ENCODE results near the gene CNPY1. TPM values are rescaled to one million over a fixed set of nuclear protein-coding genes. Genes with fewer than 3 reads are reported as not detected.
A peak's percentile ranks its signal among the peaks of the same experiment; 100 is the strongest.
"Not testable (repeated sequence)": the region's sequence is repeated elsewhere in the genome, so short reads cannot be mapped to it uniquely, and the experiment has no call there.

Gene CNPY1
- total RNA-seq = not detected
- polyA plus RNA-seq = under 1 TPM in 1 of 2 donors, not detected in 1; 0.05 TPM
- long read RNA-seq, donor 1 = 0 reads
- long read RNA-seq, donor 2 = 0 reads
- long read RNA-seq, donor 3 = 0 reads

DNA sequence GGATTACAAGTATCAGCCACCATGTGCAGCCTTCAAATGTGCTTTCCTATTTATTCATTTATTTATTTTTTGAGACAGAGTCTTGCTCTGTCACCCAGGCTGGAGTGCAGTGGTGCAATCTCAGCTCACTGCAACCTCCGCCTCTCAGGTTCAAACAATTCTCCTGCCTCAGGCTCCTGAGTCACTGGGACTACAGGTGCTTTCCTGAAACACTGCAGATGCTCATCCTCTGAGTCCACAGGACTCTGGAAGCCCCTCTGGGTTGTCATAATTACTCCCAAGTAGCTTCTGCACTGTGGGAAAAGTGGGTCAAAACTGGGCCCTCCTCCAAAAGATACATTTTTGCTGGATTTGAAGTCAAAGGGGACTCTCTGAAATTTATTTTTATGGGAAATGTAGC is at the start of gene CNPY1:
Gene CNPY1, minus strand, starts transcription at position 111 of the 400 bp plus-strand sequence. CDS start 630 bp downstream, outside the sequence.
- H3K27me3 ChIP-seq; H3K27ac ChIP-seq; DNase-seq; H3K36me3 ChIP-seq; intact Hi-C loops (cut with DNase I); H3K4me1 ChIP-seq (ENCODE audit: insufficient read depth); H3K4me3 ChIP-seq; H3K9me3 ChIP-seq: not testable (repeated sequence)
- 83 to 96% (median 94%) methylated on average over 1 of the region's 1 CpG for WGBS, 3 donors

DNA sequence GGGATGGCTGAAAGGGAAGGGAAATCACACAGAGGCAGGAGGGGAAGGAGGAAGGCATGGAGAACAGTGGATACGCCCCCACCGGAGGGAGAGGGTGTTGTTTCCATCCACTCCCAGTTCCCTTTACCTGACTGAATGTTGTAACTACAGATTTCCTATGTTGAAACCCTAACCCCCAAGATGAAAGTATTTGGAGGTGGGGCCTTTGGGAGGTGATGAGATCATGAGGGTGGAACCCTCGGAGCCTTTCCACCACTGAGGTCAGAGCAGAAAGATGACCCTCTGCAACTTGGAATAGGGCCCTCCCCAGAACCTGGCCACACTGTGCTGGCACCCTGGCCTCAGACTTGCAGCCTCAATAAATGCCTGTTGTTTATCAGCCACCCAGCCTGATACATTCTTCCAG is 48.6 kb upstream of the CNPY1 start:
- TF ChIP-seq, protein P1, sequence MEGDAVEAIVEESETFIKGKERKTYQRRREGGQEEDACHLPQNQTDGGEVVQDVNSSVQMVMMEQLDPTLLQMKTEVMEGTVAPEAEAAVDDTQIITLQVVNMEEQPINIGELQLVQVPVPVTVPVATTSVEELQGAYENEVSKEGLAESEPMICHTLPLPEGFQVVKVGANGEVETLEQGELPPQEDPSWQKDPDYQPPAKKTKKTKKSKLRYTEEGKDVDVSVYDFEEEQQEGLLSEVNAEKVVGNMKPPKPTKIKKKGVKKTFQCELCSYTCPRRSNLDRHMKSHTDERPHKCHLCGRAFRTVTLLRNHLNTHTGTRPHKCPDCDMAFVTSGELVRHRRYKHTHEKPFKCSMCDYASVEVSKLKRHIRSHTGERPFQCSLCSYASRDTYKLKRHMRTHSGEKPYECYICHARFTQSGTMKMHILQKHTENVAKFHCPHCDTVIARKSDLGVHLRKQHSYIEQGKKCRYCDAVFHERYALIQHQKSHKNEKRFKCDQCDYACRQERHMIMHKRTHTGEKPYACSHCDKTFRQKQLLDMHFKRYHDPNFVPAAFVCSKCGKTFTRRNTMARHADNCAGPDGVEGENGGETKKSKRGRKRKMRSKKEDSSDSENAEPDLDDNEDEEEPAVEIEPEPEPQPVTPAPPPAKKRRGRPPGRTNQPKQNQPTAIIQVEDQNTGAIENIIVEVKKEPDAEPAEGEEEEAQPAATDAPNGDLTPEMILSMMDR (IDR thresholded peaks at IDR 0.05) = no peak
- no peak for TF ChIP-seq EP300 (IDR thresholded peaks at IDR 0.05)
- TF ChIP-seq POLR2A (IDR thresholded peaks at IDR 0.05) = no peak
- no peaks in the 10 kb centered on the region for H3K27me3 ChIP-seq
- DNase-seq = no peak
- no peaks in the 10 kb centered on the region for H3K4me1 ChIP-seq (ENCODE audit: insufficient read depth)
- H3K9me3 ChIP-seq = no peaks in the 10 kb centered on the region
- 32 to 52% (median 33%) methylated on average over 3 of the region's 3 CpGs for WGBS, 3 donors
- intact Hi-C loops (cut with DNase I) = loop anchor here (5.0 to 10.0 kb wide), 4 partner anchors 140 to 172 kb away; no protein-coding TSS in a partner anchor
- no peak overlapping the region for H3K4me3 ChIP-seq
- no peaks in the 10 kb centered on the region for H3K36me3 ChIP-seq
- H3K27ac ChIP-seq = no peak overlapping the region

DNA sequence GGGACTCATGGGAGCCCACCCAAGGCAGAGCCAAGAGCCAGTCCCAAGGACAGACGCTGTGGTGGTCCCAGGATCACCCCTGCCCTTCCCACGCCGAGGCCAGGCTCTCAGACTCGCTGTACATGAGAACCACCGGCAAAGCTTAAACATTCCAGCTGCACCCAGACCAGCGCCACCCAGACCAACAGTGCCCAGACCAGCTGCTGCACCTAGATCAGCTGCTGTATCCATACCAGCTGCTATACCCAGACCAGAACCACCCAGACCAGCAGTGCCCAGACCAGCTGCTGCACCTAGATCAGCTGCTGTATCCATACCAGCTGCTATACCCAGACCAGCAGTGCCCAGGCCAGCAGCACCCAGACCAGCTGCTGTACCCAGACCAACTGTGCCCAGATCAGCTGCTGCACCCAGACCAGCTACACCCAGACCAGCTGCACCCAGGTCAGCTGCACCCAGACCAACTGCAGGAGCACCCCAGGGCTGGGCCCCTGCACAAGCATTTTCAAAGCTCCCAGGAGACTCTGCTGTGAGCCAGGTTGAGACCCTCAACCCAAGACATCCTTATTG is 47.9 kb upstream of the CNPY1 start:
- 80 to 85% (median 84%) methylated on average over 6 of the region's 6 CpGs for WGBS, 3 donors
- H3K27ac ChIP-seq = no peak overlapping the region
- H3K27me3 ChIP-seq = no peaks in the 10 kb centered on the region
- TF ChIP-seq, protein P1 (IDR thresholded peaks at IDR 0.05) = no peak
- TF ChIP-seq POLR2A (IDR thresholded peaks at IDR 0.05) = no peak
- no peak for TF ChIP-seq EP300 (IDR thresholded peaks at IDR 0.05)
- H3K9me3 ChIP-seq = no peaks in the 10 kb centered on the region
- intact Hi-C loops (cut with DNase I) = loop anchor here in 3 of 4 donors (10.0 kb wide), 2 partner anchors 141 to 171 kb away; no protein-coding TSS in a partner anchor
- no peaks in the 10 kb centered on the region for H3K36me3 ChIP-seq
- H3K4me1 ChIP-seq (ENCODE audit: insufficient read depth) = no peaks in the 10 kb centered on the region
- DNase-seq = peak in 1 of 5 donors; percentile 17
- H3K4me3 ChIP-seq = no peak overlapping the region

DNA sequence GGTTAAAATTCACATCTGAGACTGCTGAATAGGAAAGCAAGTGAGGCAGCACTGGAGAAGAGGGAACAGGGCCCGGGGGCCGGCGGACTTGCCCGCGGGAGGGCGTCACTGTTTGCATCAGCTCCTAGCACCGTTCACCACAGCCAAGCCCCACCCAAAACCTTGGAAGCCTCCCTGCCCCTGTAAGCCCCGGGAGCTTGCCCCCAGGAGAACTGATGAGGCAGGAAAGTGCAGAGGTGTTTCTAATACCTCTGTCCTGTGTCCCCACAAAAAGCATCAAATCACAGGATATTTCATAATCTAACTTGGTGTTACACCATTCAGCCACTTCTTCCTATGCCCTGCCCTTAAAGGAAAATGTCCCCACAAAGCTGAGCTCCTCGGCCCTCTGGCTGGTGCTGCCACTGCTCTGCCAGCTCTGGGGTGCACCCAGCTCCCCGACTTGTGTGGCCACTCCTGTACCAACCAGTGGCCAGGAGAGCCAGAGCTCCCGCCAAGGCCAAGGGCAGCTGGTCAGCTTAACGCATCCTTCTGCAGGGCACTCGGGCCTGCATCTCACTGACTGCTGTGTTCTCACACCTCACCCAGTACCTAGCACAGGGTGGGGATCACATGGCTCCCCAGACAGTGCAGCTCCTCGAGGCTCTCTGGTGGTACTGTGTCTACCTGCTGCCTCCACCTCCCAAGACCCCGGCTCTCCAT is 47.3 kb upstream of the CNPY1 start:
- no peaks in the 10 kb centered on the region for H3K4me1 ChIP-seq (ENCODE audit: insufficient read depth)
- no peaks in the 10 kb centered on the region for H3K9me3 ChIP-seq
- TF ChIP-seq POLR2A (IDR thresholded peaks at IDR 0.05) (no peak), EP300 (IDR thresholded peaks at IDR 0.05) (no peak)
- TF ChIP-seq, protein P1 (IDR thresholded peaks at IDR 0.05) = no peak
- H3K36me3 ChIP-seq = no peaks in the 10 kb centered on the region
- H3K4me3 ChIP-seq = no peak overlapping the region
- H3K27me3 ChIP-seq = no peaks in the 10 kb centered on the region
- intact Hi-C loops (cut with DNase I) = loop anchor here in 3 of 4 donors (10.0 kb wide), 2 partner anchors 141 to 171 kb away; no protein-coding TSS in a partner anchor
- WGBS, 3 donors = 72 to 79% (median 73%) methylated on average over 15 of the region's 15 CpGs
- H3K27ac ChIP-seq = no peak overlapping the region
- peak in 1 of 5 donors; percentile 13 for DNase-seq
